ENCODE results near the gene SPATA24. TPM values are rescaled to one million over a fixed set of nuclear protein-coding genes. Genes with fewer than 3 reads are reported as not detected.
A peak's percentile ranks its signal among the peaks of the same experiment; 100 is the strongest.

The SPATA24 gene
- total and polyA plus RNA-seq, 2 of the 8 experiments (the other 6 are each of a cell fraction or from before 2014, with no cell fraction given) = 5.8 to 9.4 TPM

DNA sequence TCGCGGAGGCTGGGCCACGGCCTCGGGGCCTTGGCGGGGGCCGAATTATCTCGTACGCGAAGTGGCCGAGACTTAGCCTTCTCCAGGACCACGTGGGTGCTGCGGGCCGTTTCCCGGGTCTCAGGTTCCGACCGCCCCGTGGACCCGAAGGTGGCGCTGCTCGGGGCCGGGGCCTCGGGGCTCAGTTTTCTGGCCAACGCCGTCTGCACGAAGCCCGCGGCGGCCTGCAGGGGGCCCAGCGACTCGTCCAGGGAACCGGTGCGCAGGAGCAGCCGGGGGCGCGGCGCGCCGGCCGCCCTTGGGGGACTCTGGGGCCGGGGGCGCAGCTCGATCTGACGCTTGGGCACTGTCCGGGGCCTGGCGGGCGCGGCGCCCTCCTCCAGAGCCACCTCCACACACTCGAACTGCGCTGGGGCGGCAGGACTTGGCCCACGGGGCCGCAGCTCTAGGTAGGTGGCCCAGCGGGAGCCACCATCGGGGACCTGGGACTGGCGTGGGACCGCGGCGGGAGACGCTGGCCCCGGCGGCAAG, 9.7 kb downstream of the SPATA24 start (continued):
- TF ChIP-seq CTCF (IDR thresholded peaks at IDR 0.05; ENCODE audit: control extremely low read depth in 1 of 3, insufficient read depth in 1 of 3, low read depth in 1 of 3, low read length in 3 of 3) (peak in 2 of 3 experiments; percentile 50 to 84; a peak in 3 of 4 replicates), NRF1 (IDR thresholded peaks at IDR 0.05; ENCODE audit: low read depth, low read length) (0 out of 2 replicates have a peak, but pooled peaks have one; percentile 23), CEBPB (IDR thresholded peaks at IDR 0.05; ENCODE audit: low read depth, low read length) (no peak), EGR1 (IDR thresholded peaks at IDR 0.05; ENCODE audit: borderline replicate concordance, low read depth, low read length) (no peak), KDM4A (IDR thresholded peaks at IDR 0.05; ENCODE audit: low read depth, low read length, severe bottlenecking) (peak; percentile 23), CBX5 (IDR thresholded peaks at IDR 0.05; ENCODE audit: low read depth, low read length) (no peak)

Data from H1 (cell line).